Mesenteric fat pad (tissue), 1 donor: ENCODE results near the gene AHDC1. TPM values are rescaled to one million over a fixed set of nuclear protein-coding genes. Genes with fewer than 3 reads are reported as not detected.
"Not testable (repeated sequence)": the region's sequence is repeated elsewhere in the genome, so short reads cannot be mapped to it uniquely, and the experiment has no call there.

Source experiments
- DNase-seq: peaks from one replicate; pipeline ENCODE4 v3.0.0-alpha.2; 2020; ENCODE audit warnings: low spot score
- total RNA-seq: library from RNA; stranded (reverse); fragmentation: NEBNext Ultra II Directional; extraction: Animal tissue kit (Norgen Biotek cat#: 25700); gene quantifications from one replicate; pipeline ENCODE4 v1.2.1, GENCODE V29; 2021
- donor health status: DM: yes; HTN: yes; CAD: no.

AHDC1 gene
- total RNA-seq, 1 donor from 2014 or later, result 28.5 TPM

DNA sequence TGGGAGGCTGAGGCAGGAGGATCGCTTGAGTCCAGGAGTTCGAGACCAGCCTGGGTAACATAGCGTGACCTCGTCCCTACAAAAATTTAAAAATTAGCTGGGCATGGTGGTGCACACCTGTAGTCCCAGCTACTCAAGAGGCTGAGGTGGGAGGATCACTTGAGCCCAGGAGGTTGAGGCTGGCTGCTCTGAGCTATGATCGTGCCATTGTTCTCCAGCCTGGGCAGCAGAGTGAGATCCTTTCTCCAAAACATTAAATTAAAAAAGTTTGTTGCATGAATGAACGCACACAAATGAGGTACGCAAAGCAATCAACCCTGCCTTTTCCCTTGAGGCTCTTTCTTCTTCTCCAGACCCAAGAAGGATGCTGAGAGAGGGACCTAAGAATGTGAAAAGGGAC is 50.1 kb downstream of the AHDC1 start:
- not testable (repeated sequence) for DNase-seq

DNA sequence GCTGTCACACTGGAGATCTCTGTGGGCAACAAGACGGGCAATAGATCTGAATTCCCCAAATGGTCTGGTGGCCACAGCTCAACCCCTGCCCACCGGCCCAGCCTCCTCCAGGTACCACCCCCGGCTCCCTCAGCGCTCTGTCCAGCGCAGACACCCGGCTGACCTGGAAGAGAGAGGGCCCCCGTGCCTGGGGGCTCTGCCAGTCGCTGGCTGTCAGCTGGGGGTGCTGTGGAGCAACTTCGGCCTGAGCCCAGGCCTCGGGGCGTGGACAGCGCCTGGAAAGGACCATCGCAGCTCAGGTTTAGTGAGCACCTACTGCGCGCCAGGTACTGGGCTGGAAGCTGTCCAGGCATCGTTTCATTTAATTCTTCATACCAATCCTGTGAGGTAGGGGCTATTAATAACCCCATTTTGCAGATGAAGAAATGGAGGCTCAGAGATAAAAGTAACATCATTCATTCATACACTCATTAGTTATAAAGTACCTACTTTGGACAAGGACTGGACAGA is 51.0 kb downstream of the AHDC1 start:
- no peak for DNase-seq

DNA sequence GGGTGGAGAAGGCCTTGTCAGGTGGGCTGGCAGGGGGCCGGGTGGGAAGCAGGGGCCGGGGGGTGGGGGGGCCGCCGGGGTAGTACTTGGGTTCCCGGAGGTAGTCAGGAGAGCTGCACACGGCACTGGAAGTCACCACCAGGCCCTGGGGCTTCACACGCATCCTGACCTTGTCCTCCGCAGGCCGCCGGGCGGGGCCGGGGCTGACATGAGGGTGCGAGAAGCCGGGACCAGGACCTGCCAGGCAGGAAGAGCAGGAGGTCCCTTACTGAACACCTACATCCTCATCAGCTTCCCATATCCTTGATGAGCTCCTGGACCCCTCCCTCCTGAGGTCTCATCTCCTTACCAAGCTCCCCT is 52.0 kb downstream of the AHDC1 start:
- no peak for DNase-seq

DNA sequence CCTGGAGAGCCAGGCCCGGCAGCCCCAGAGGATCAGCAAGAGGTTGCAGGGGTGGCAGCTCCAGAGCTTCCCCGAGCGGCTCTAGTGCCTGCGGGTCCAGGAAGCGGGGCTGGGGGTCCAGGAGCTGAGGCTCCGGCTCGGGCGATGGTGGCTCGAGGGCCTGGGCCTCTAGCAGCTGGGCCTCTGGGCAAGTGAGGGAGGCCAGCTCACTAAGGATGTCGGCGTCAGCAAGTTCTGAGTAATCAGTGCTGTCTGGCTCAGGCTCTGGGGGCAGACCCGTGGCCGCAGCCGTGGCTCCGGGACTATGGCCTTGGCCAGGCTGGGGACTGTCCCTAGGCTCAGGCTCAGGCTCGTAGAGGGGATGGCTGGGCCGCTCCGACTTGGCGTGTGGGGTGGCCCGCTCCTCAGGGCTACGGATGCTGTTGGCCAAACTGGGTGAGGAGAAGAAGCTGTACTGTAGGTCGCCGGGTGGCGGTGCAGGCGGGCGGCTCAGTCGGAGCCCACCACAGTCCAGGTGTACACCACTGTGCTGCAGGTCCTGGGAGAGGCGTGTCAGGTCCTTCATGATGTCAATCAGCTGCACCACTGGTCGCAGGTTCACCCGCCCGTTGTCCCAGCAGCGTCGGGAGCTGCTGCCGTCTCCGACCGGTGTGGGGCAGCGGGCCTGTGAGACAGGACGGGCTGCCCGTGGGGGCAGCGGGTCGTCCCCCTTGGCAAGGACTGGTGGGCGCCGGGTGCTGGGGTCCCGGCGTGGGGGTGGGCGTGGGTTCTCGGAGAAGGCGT is 52.6 kb downstream of the AHDC1 start:
- no peak for DNase-seq

DNA sequence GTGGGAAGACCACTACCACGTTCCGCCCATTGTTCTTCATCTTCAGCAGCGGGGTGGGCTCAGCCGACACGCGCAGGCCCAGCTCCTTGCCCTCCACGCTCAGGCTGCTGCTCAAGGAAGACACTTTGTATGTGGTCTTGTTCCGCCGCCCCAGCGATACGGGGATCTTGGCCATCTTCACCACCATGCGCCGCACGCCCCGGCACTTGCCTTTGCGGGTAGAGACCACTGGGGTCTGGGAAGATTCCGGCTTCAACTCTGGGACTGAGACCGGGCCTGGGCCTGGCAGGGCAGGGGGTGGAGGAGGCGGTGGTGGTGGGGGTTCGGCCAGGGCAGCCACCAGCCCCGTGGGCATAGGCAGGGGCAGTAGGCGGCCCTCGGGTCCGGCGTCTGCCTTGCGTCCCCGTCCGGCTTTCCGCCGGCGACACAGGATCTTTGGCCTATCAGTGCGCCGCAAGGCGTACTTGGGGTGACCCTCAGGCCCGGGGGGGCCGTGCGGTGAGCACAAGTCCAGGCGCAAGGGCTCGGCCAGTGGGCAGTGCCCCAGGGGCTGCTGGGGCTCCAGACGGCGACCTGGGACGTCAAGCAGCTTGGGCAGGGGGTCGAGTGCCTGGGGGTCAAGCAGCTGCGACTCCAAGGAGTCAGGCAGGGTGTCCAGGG is 53.3 kb downstream of the AHDC1 start:
- DNase-seq, result no peak

DNA sequence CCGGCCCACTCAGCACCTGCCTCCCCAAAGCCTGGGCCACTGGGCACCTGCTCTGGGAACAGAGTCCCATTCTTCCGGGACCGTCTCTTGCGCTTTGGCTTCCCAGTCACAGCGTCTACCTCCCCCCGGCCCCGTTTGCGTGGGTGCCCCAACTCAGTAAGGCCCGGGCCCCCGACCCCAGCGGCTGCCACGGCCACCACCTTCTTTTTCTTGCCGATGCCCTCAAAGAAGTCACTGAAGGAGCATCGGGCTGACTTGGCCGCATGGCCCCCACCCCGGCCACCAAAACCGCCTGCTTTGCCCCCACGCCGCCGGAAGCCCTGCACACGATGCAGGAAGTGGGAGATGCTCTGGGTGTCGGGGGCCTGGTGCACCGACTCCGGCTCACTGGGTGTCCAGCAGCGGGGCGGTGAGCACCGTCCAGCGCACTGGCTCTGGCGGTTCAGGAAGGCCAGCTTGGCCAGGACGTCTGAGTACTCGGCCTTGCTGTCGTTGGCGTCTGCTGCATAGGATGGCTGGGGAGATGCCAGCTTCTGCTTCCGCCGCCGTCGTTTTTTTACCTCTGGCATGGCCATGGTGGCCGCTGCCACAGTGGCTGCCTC is 54.0 kb downstream of the AHDC1 start:
- DNase-seq, result no peak

DNA sequence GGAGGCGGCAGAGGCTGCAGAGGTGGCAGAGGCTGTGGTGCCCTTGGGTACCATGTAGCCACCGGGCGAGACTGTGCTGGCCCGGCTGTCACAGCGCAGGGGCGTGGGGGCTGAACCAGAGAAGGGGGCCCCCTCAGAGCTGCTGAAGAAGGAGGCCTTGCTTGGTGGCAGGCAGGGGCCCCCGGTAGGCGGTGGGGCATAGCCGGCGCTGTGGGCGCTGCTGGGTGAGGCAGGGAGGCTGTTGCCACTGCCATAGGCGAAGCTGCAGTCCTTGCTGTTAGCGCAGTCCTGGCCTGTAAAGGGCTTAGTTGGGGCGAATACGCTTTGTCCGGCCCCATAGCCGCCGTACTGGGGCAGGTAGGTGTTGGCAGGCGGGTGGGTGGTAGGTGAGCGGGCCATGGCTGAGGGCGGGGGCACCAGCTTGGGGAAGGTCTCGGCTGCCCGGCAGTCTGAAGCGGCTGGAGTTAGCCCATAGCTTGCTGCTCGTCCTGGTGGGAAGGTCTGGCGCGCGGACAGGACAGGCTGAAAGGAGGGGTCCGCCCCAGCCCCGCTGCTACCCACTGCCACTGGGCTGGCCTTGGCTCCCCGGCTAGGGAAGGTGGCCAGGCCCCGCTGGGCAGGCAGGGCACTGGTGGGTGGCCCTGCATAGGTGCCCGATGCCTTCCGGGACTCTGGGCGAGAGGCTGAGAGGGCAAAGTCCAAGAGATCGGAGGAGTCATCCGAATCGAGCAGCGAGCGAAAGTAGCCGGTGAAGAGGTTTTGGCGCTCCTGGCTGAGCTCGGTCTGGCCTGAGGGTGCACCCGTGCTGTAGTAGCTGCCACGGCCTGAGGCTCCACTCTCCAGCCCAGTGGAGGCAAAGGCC is 54.9 kb downstream of the AHDC1 start:
- DNase-seq, result no peak

DNA sequence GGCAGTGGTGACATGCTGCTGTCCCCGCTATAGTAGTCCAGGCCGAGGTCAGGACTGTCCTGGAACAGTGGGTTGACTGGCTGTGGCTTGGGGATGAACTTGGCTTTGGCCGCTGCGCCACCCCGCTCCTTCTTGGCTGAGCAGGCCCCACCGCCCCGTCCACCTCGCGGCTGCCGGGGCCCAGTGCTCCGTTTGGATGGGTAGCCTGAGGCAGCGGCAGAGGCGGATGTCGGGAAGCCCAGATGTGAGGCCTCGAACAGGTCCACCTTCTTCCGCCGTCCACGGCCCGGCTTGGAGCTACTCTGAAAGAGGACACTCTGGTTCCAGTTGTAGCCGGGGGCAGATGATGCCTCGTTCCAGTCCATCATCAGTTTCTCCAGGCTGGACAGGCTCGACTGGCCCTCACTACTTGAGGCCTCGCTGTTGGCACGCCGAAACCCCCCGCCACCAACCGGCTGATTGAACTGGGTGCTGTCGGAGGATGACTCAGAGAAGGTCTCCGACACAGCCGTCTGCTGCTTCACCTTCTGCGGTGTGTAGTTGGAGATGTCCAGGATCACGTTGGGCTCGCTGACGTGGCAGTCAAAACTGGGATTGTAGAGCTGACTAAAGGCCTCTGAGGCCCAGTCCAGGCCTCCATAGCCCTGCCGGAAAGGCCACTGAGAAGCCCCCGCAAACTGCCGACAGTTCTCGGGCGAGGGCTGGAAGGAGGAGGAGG is 55.6 kb downstream of the AHDC1 start:
- DNase-seq, result no peak

DNA sequence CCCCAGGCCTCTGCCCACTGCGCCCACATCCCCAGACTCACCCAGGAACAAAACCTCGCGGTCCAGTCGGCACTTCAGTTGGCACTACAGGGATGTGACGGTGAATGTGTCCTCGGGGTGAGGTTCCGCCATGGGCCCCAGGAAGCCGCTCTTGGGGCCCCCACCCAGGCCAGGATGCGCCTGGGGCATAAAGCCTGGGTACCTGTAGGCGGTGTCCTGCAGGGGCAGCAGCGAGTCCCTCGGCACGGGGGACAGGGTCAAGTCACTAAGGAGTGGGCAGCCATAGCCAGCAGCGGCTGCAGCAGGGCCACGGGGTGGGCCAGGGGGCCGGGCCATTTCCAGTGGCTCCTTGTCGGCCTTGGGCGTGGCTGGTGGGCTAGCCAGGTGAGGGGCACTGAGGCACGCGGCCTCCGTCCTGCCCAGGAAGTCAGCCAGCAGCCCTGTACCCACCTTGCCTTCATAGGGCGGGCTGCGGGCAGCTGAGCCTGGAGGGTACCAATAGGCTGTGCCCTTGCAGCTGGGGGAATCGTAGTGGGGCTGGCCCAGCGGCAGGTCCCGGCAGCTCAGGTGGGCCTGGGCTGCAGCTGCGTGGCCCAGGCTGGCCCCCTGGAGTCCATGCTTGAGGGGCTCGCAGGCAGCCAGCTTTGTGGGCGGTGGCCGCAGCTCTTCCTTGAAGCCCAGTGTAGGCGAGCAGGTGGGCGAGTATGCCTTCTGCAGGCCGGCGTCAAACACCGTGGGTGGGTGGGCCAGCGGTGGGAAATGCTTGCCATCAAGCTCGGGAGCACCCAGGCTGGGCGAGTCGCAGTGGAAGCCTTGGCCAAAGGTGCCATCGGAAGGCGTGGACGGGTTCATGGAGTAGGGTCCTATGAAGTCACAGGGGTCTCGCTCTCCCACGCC is 56.5 kb downstream of the AHDC1 start:
- DNase-seq, result no peak

DNA sequence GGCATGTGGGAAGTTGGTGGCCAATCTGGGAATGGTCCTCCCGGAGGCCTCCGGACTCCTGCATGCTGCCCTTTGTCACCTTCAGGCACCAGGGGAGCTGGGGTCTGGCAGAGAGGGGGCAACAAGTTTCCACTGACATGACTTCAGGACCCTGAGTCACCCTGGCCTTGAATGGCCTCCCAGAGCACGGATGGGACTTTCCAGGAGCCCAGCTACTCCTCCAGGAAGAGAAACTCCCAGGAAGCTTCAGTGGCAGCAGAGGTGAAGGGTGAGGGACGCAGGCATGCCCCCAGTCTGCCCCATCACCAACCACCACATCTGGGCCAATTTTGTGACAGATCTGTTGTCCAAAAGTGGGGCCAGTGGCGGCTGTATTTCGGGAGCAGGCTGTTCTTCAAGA is 58.1 kb downstream of the AHDC1 start:
- no peak for DNase-seq

DNA sequence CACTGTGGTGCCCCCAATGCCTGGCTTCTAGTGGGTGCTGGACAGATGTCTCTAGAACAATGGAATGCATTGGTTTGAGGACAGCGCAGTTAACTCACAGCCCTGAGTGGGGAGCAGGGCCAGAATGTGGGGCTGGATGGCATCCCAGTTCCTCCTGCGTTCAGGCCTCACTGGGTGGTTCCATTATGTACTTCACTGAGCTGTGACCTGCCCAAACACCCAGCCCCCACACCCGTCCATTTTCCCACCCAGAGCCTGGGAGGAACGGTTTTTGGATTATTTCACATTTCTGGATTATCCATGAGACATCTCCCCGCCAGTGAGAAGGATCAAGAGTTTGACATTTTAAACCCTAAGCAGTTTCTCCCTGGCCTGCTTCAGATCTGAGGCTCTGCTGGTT is 58.7 kb downstream of the AHDC1 start:
- DNase-seq, result no peak

DNA sequence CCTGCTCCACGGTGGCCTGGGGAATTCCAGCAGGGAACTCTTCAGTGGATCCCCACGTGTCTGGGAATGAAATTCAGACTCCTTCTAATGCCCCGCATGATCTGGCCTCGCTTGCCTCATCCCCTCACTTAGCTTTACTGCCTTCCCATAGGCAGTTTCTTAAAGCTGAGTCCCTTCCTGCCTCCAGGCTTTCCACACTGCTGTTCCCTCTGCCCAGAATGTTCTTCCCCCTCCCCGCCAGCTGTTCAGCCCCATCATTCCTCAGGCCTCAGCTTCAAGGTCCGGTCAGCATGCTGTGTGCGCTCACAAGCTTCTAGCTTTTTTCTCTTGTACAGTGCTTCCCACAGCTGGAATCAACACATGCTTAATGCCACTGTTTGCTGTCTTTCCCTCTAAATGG is 59.1 kb downstream of the AHDC1 start:
- no peak for DNase-seq

DNA sequence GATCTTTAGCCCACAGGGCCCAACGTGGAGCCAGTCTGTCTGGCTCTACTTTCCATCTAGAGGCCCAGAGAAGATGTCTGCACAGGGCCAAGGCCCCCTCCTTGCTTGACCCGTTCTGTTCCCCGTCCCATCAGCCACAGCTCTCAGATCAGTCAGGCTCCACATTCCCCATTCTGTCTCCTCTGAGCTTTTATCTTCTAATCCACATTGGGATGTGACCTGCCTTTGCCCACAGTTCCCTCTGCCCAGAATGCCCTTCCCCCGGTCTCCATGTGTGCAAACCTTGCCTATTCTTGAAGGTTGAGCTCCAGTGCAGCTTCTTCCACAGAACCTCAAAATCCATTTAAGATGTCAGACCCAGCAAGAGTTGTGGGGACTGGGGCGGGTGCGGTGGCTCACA is 60.7 kb downstream of the AHDC1 start:
- DNase-seq, result no peak

DNA sequence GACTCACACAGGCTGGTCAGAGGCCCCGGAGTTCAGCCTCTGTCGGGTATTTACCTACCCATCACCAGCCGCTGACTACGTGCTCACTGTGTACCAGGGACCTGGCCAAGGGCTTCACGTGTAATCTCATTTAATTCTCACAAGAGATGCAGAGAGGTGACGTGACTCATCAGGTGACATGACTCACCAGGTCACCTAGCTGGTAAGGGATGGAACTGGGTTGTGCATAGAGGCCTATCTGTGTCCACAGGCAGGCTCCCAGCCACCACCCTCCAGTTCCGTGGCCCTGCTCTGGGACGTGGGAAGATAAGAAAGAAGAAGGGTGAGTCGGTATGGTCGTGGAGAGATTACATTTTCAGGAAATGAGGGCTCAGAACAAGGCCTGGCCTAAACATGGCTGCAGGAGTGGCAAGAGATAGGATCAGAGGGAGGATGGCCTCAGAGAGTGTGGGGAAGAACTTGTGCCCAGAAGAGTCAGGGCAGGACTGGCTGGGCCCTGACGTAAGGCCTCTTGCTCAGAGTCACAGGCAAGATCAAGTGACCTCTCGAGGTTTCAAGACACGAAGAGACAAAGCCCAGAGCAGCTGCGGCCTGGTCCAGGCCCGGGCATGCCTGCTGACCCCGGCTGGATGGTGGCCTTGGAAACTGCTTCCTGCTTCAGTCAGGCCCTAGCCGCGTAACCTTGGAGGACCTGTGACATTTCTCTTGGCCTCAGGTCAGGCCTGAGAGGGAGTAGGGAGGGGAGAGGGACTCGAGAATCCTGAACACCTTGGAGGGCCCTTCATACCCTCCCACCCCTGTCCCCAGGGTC is 61.3 kb downstream of the AHDC1 start:
- DNase-seq, result no peak

DNA sequence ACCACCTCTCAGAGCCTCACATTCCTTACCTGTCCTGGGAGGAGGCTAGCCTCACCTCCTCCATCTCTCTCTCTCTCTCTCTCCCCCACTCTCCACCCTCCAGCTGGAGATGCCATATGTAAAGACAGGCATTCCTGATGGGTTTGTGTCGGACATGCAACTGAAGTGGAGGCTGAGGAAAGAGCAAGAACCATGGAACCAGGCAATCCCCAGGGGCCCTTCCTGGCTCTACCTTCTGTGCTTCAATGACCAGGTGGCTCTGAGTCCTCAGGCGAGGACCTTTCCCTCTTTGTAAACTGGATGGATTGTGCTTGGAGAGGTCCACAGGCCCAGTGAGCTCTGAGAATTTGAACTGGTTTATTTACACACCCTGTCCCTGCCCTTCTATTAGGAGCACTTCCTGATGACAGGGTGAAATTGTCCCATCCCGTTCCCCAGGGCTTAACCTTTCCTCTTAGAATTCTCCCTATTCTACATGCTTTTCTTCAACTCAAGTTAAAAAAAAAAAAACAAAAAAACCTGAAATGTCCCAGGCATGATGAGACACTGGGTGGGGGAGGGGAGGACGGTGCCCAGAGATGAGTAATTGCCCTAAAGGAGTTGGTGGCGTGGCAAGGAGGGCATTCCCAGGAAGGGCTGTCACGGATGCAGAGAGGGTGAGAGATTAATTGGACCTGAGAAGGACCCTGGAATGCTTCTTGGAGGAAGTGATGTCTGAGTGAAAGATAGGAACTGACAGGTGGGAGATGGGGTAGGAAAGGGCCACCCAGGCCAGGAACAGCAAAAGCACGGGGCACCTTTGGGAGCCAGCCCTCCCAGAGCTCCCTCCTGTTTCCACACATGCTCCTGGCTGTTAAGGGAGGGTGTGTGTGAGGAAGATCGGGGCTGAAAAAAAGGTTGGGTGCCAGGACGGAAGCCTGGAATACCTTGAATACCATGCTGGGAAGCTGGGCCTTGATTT is 63.8 kb downstream of the AHDC1 start:
- no peak for DNase-seq

DNA sequence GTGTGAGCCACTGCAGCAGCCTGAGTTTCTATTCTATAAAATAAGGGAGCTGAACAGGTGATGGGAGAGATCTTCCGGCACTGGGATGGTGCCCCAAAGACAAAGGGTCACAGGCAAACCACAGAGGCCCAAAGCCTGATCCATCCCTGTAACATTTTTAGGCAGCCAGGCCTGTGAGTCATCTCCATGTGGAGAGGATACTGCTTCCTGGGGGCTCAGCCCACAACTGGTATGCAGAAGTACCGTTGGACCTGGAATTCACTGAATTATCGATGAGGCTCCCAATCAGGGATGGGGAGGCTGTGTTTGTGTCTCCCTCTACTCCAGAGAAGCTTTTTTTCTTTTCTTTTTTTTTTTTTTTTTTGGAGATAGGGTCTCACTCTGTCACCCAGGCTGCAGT is 65.2 kb downstream of the AHDC1 start:
- DNase-seq, result no peak

DNA sequence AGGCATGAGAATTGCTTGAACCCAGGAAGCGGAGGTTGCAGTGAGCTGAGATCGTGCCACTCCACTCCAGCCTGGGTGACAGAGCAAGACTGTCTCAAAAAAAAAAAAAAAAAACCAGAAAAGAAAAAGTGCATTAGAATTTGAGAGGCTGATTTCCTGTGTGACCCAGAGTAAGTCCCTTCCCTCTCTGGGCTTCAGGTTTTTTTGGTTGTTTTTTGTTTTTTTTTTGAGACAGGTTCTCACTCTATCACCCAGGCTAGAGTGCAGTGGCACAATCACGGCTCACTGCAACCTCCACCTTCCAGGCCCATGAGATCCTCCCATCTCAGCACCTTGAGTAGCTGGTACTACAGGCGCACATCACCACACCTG is 65.7 kb downstream of the AHDC1 start:
- not testable (repeated sequence) for DNase-seq

DNA sequence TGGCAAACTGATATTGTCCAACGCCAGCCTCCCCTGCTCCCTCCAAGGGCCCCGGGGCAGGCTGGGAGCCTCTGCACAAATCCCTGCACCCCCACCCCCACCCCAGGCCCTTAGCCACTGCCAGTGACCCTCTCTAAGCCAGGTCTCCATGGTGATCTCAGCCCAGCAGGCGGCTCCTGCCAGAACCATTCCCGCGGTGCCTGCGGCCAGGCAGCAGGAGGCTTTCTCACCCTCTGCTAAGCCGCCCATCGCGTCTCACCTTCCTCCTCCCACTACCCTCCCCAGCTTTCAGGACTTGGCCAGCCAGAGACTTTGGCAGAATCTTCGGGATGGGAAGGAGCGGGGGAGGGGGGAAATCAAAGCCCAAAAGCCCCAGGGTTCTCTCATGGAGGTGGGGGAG is 67.2 kb downstream of the AHDC1 start:
- DNase-seq, result no peak
